ENCODE data around the gene DNAJC22.

The DNAJC22 gene

GRCh38 chr12:49345051-49345824 is 1.4 kb upstream of the DNAJC22 start:
- no peak for DNase-seq

DNA sequence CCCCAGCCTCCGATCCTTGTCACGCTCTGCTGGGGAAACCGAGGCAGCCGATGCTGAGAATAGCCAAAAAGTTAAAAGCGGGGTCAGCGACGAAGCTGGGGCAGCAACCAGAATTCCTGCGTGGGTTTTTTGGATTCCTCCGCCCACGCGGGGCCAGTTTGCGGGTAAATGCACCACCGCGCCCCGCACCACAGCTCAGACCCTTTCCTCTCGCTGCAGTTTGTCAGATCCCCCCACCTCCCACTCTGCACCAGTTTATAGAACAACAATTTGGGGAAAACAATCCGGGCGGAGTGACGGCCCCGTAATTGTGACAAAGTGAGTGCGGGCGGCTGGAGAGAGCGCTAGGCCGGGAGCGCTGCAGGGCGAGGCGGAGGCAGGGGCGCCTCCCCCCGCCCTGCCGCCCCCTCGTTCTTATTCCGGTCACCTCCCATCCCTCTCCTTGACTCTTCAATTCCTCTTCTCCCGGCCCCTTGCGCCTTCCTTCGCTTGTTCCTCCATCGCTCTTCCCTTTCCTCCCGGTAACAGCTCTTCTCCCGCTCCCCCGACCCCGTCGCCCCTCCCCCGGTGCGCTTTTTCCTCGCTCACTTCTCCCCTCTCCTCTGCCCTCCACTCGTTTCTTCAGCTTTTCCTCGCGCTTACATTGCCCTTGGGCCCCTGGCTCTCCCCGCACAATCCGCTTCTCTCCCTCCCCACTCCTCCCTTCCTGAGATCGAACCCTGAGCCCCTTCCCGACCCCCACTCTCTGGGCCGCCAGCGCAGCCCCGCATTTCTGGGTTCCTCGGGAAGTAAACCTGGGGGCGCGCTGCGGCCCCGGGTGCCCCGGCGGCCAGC is 646 bp upstream of the DNAJC22 start:
- no peak for DNase-seq

- DNase-seq = peak in 1 of 2 experiments; percentile 4
These were observed 864 bp downstream of the DNAJC22 start for GRCh38 chr12:49347311-49348193.

GRCh38 chr12:49348781-49349180 is 2.1 kb downstream of the DNAJC22 start:
- no peak for DNase-seq

DNA sequence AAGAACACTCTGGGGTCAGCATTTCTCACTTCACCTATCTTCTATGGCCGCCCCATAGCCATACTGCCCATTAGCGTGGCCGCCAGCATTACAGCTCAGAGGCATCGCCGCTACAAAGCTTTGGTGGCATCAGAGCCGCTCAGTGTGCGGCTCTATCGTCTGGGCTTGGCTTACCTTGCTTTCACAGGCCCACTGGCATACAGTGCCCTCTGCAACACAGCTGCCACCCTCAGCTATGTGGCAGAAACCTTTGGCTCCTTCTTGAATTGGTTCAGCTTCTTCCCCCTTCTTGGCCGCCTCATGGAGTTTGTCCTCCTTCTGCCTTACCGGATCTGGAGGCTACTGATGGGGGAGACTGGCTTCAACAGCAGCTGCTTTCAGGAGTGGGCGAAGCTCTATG is 2.6 kb downstream of the DNAJC22 start:
- no peak for DNase-seq

DNA sequence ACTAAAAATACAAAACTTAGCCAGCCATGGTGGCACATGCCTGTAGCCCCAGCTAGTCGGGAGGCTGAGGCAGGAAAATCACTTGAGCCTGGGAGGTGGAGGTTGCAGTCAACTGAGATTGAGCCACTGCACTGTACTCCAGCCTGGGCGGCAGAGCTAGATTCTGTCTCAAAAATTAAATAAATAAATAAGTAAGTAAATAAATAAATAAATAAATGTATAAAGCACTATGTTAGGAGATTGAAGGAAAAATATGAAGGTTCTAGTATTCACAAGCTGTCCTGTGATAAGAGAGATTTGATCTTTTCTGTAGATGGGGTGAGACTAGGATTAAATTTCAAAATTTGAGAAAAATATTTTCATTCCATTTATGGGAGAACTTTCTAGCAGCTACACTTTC is 5.7 kb downstream of the DNAJC22 start:
- DNase-seq = no peak

GRCh38 chr12:49355913-49356312 is 9.2 kb downstream of the DNAJC22 start:
- DNase-seq = no peak

GRCh38 chr12:49357103-49357678 is 10.5 kb downstream of the DNAJC22 start:
- DNase-seq = no peak

GRCh38 chr12:49358483-49359141 is 11.9 kb downstream of the DNAJC22 start:
- DNase-seq = no peak

DNA sequence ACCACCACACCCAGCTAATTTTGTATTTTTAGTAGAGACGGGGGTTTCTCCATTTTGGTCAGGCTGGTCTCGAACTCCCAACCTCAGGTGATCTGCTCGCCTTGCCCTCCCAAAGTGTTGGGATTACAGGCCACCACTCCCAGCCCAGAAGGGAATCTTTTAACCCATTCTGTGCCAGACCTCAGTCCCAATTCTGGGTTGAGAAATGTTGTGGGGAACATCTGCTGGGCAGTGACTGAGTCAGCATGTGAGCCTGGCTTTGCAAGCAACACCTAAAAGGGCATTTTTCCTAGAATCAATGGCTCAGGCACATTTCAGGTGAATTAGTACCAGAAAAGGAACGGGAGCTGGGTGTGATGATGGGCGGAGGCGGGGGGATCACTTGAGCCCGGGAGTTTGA is 13.0 kb downstream of the DNAJC22 start:
- no peak for DNase-seq

- no peak for DNase-seq
These were observed 15.4 kb downstream of the DNAJC22 start for GRCh38 chr12:49362077-49362476.

- no peak for DNase-seq
These were observed 18.3 kb downstream of the DNAJC22 start for GRCh38 chr12:49364989-49365388.

GRCh38 chr12:49365542-49365941 is 18.9 kb downstream of the DNAJC22 start:
- no peak for DNase-seq

- DNase-seq = no peak
These were observed 19.5 kb downstream of the DNAJC22 start for GRCh38 chr12:49366096-49366651.

DNA sequence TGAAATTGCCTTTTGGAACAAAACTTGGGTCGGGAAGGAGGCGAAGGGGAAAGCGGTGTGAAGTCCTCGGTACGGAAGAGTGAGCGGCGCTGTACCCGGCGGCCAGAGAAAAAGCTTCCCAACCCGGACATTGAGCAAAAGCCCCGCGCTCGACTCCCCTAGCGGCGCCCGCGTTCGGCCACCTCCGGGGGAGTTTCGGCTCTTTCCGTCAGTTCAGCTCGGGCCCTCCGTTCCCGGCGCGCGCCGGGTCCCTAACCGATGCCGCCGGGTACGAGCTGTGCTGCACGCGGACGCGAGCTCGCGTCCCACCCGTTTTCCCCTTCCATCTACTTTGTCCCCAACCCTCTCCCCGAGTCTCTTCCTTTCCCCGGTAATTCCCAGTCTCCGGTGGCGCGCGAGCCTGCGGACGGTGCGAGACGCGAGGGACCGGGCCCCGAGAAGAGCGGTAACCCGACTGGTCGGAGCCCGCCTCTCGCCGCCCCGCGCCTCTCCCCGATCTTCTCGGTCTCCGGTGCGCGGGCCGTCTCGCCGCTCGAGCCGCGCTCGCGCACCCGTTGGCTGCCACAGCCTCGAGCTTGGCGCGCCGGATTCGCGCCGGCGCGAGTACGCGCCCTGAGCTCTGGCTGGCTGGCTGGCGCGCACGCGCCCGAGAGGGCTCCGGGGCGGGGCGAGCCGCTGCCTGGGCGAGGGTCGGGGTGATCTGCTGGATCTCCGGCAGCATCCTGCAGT is 20.1 kb downstream of the DNAJC22 start:
- peak in 1 of 2 experiments; percentile 17 for DNase-seq

DNA sequence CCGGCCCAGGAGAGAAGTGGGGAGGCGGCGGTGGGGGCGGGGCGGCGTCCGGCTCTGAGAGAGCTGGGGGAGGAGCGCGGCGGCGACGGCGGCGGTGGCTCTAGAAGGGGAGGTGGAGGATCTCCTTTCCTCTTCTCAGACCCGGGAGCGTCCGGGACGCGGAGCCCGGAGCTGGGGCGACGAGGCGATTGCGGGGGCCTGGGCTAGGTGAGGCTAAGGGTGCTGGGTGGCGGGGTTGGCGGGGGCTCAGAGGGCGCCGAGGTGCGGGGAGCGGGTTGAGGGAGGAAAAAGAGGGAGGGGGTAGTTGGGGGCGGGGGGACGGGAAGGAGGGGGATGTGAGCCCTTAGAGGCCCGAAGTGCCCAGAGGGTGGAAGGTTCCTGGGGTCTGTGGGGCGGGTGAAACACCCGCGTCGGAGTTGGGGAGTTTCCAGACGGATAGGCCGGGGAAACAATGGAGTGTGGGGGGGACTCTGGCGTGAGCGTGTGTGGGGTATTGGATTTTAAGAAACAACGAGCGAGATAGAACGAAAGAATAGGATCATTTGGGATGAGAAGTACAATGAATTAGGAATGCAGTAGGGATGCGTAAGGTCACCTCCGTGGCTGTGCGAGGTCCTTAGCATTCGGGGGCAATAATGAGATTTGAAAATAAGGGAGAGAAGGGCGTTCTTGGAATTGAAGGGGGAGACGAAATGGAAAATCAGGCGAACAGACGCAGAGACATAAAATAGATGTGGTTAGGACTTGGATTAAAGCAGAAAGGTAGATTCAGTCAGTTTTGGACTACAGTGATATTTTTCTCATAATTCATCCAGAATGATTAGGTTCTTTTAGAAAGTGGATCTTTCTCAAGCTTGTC is 20.9 kb downstream of the DNAJC22 start, which contains the start of gene SPATS2:
Gene SPATS2 (plus strand): TSS at position 82 of the 859 bp plus-strand sequence. CDS start 93,551 bp downstream, outside the sequence.
- DNase-seq = peak in 1 of 2 experiments; percentile 6

- no peak for DNase-seq
These were observed 21.5 kb downstream of the DNAJC22 start for GRCh38 chr12:49368240-49368600.

GRCh38 chr12:49369411-49370145 is 22.9 kb downstream of the DNAJC22 start:
- no peak for DNase-seq

DNA sequence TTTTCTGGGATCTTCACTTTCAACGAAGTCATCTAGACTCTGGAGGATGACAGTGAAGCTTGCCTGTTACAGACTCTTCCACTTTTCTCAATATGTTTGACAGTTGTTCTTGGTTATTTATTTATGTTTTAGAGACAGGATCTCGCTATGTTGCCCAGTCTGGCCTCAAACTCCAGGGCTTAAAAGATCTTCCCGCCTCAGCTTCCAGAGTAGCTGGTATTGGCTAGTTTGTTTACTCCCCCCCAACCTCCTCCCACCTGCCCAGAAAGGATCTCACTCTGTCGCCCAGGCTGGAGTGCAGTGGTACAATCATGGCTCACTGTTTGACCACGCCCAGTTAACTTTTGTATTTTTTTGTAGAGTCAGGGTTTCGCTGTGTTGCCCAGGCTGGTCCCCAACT is 23.9 kb downstream of the DNAJC22 start:
- DNase-seq = no peak
